GM10248 (cell line): ENCODE measurements around the gene SCP2.

Experiments used
- CTCF ChIA-PET: fragments of 300-600 bp; sonication (Branson Sonifier 250); formaldehyde crosslinking; extraction: SDS; loops from one replicate; lab custom pipeline; 2021; ENCODE audit warnings: antibody characterized with exemption; lab: Yijun Ruan, JAX
- POLR2A ChIA-PET: fragments of 350-650 bp; sonication (Branson Sonifier 250); formaldehyde crosslinking; extraction: SDS; loops from one replicate; lab custom pipeline; 2020; ENCODE audit warnings: antibody characterized with exemption; lab: Yijun Ruan, JAX
- DNase-seq: peaks from one replicate; pipeline ENCODE4 v3.0.0; 2012; ENCODE audit errors: extremely low spot score
- CTCF ChIP-seq: IDR thresholded peaks from 2 replicates; pipeline ENCODE4 v1.5.1; 2012; ENCODE audit warnings: mild to moderate bottlenecking, low read depth; ENCODE audit errors: extremely low read depth, missing control alignments, control extremely low read depth

The SCP2 gene

GRCh38 chr1:52907068-52907811 lies 19.8 kb upstream of the SCP2 start:
- no peak for DNase-seq
- no peak for TF ChIP-seq CTCF
- POLR2A ChIA-PET: no interaction called here
- CTCF ChIA-PET: interaction anchor here (1.0 to 1.6 kb wide), 3 partner anchors 14 to 20 kb away, joined by 3 read pairs; partner anchors contain the start of gene ECHDC2

GRCh38 chr1:52907812-52908153 lies 19.3 kb upstream of the SCP2 start:
- no peak for DNase-seq
- no peak for TF ChIP-seq CTCF
- ChIA-PET CTCF (interaction anchor here (1.0 to 1.6 kb wide), 3 partner anchors 14 to 21 kb away, joined by 3 read pairs; partner anchors contain the start of gene ECHDC2), POLR2A (no interaction called here)

- no peak for DNase-seq
- ChIA-PET CTCF (interaction anchor here (0.8 kb wide), 1 partner anchor 69 kb away, joined by 3 read pairs; the partner anchor contains the start of gene ZYG11A), POLR2A (interaction anchor here (0.7 kb wide), 1 partner anchor 664 kb away, joined by 3 read pairs; no protein-coding TSS in a partner anchor)
- TF ChIP-seq CTCF: no peak
Measured at GRCh38 chr1:52911541-52911940, 15.5 kb upstream of the SCP2 start.

- DNase-seq: no peak
- no peak for TF ChIP-seq CTCF
- POLR2A ChIA-PET: no interaction called here
- CTCF ChIA-PET: interaction anchor here (1.0 kb wide), 1 partner anchor 8 kb away, joined by 4 read pairs; the partner anchor contains the start of gene ECHDC2
Measured at GRCh38 chr1:52913014-52913413, 14.1 kb upstream of the SCP2 start.

GRCh38 chr1:52913537-52913936 lies 13.5 kb upstream of the SCP2 start:
- POLR2A ChIA-PET: no interaction called here
- CTCF ChIA-PET: no interaction called here
- no peak for DNase-seq
- peak; percentile 8 for TF ChIP-seq CTCF

- no peak for TF ChIP-seq CTCF
- ChIA-PET CTCF (interaction anchor here (1.4 to 2.0 kb wide), 2 partner anchors 13 to 271 kb away, joined by 3 to 9 read pairs; no protein-coding TSS in a partner anchor), POLR2A (no interaction called here)
- no peak for DNase-seq
Measured at GRCh38 chr1:52914463-52914862, 12.6 kb upstream of the SCP2 start.
